IPS-20b (cell line): ENCODE results near the gene PIP5K1B.
"Not testable (repeated sequence)": the region's sequence is repeated elsewhere in the genome, so short reads cannot be mapped to it uniquely, and the experiment has no call there.

Source experiments
- H3K27ac ChIP-seq: one replicate; pipeline ENCODE4 v1.5.1; 2013; ENCODE audit warnings: low read length
- H3K27me3 ChIP-seq: 2 replicates; pipeline ENCODE4 v1.6.1; 2013; ENCODE audit warnings: mild to moderate bottlenecking, low read length, inconsistent platforms; ENCODE audit not compliant: insufficient read depth
- H3K36me3 ChIP-seq: 2 replicates; pipeline ENCODE4 v1.6.1; 2013; ENCODE audit warnings: low read depth, mild to moderate bottlenecking, inconsistent platforms, low read length, moderate library complexity; ENCODE audit not compliant: insufficient read depth
- H3K4me1 ChIP-seq: 2 replicates; pipeline ENCODE4 v1.6.1; 2013; ENCODE audit warnings: mild to moderate bottlenecking, control low read depth, inconsistent platforms, low read length, moderate library complexity; ENCODE audit not compliant: insufficient read depth
- H3K4me3 ChIP-seq: 2 replicates; pipeline ENCODE4 v1.5.1; 2013; ENCODE audit warnings: mild to moderate bottlenecking, low read length, inconsistent platforms
- H3K9ac ChIP-seq: 2 replicates; pipeline ENCODE4 v1.6.1; 2013; ENCODE audit warnings: low read depth, mild to moderate bottlenecking, inconsistent platforms, low read length, moderate library complexity
- H3K9me3 ChIP-seq: 2 replicates; pipeline ENCODE4 v1.6.1; 2013; ENCODE audit warnings: mild to moderate bottlenecking, low read depth, low read length, inconsistent platforms; ENCODE audit not compliant: insufficient read depth

The PIP5K1B gene

GRCh38 chr9:69035438-69036308, 330.6 kb downstream of the PIP5K1B start, which contains the start of gene FXN:
FXN (plus strand) TSS chr9:69035752; CDS start chr9:69035783, 31 bp downstream.
- Histone ChIP-seq H3K9me3 (no peaks in the 10 kb centered on the region), H3K9ac (peak within 1 kb of the TSS; percentile 82), H3K36me3 (no peaks in the 10 kb centered on the region), H3K27ac (no peak within 1 kb of the TSS), H3K4me3 (peak within 1 kb of the TSS; percentile 88), H3K4me1 (peaks cover 7% of the 10 kb centered on the region; the same call in 1 of the 2 replicates), H3K27me3 (no peaks in the 10 kb centered on the region)

DNA sequence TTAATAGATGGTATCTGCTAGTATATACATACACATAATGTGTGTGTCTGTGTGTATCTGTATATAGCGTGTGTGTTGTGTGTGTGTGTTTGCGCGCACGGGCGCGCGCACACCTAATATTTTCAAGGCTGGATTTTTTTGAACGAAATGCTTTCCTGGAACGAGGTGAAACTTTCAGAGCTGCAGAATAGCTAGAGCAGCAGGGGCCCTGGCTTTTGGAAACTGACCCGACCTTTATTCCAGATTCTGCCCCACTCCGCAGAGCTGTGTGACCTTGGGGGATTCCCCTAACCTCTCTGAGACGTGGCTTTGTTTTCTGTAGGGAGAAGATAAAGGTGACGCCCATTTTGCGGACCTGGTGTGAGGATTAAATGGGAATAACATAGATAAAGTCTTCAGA, 331.3 kb downstream of the PIP5K1B start:
- Histone ChIP-seq H3K9ac (peak overlapping the region; percentile 82), H3K27me3 (no peaks in the 10 kb centered on the region), H3K36me3 (no peaks in the 10 kb centered on the region), H3K27ac (no peak overlapping the region), H3K9me3 (no peaks in the 10 kb centered on the region), H3K4me3 (peak overlapping the region; percentile 88), H3K4me1 (peaks cover 7% of the 10 kb centered on the region; the same call in 1 of the 2 replicates)

- peak overlapping the region; percentile 82; the same call in 1 of the 2 replicates for H3K9ac ChIP-seq
- H3K9me3 ChIP-seq: no peaks in the 10 kb centered on the region
- peaks cover 7% of the 10 kb centered on the region; the same call in 1 of the 2 replicates for H3K4me1 ChIP-seq
- H3K4me3 ChIP-seq: peak overlapping the region; percentile 88
- no peaks in the 10 kb centered on the region for H3K36me3 ChIP-seq
- no peaks in the 10 kb centered on the region for H3K27me3 ChIP-seq
- no peak overlapping the region for H3K27ac ChIP-seq
Observed at GRCh38 chr9:69036799-69037198, 331.8 kb downstream of the PIP5K1B start.

- Histone ChIP-seq H3K36me3 (no peaks in the 10 kb centered on the region), H3K4me1 (peaks cover 15% of the 10 kb centered on the region), H3K27ac (no peak overlapping the region), H3K9me3 (no peaks in the 10 kb centered on the region), H3K27me3 (no peaks in the 10 kb centered on the region), H3K4me3 (no peak overlapping the region), H3K9ac (no peak overlapping the region)
Observed at GRCh38 chr9:69040646-69041045, 335.6 kb downstream of the PIP5K1B start.

DNA sequence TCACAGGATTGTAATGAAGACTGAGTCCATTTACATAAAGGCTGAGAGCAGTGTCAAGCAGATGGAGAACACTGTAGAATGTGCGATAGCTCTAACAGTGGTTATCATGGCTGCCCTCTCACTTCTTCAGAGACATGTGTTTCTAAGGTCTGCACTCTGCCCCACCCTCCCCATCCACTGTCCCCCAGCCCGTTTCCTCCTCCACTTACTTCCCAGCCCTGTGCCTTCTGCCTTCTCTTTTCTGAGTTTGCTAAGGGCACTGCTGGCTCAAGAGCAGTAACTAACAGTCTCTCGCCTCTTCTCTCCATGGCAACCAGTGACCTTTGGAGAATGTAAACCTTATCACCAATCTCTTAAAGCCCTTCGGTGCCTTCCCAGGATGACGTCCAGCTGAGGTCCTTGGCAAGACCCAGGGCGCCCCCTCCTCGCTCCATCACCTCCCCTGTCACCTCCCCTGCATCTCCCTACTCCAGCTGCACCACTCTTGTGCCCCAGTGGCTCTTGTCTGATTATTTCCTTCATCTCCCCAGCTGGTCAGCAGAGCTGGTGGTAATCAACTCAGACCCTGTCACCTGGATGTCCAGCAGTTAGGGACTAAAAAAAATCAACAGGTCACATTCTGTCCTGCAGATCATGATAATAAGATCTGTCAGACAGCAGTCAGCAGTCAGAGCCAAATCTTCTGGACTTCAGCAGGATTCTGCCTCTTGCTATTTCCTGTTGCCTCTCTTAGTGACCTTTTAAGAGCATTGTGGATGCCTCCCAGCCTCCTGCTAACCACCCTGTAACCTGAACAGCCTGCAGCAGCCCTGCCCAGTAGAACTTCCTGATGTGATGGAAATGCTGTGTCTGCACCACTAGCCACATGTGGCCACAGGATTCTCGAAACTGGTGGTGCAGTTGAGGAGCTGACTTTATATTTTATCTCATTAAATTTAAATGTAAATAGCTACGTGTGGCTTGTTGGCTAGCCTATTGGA, 339.5 kb downstream of the PIP5K1B start:
- H3K4me3 ChIP-seq: 0 out of 2 replicates have a peak overlapping the region, but pooled peaks have one; percentile 13
- H3K4me1 ChIP-seq: peaks cover 20% of the 10 kb centered on the region
- H3K9me3 ChIP-seq: no peaks in the 10 kb centered on the region
- H3K36me3 ChIP-seq: peaks cover 29% of the 10 kb centered on the region
- peak overlapping the region; percentile 10; the same call in 1 of the 2 replicates for H3K9ac ChIP-seq
- H3K27me3 ChIP-seq: no peaks in the 10 kb centered on the region
- no peak overlapping the region for H3K27ac ChIP-seq

DNA sequence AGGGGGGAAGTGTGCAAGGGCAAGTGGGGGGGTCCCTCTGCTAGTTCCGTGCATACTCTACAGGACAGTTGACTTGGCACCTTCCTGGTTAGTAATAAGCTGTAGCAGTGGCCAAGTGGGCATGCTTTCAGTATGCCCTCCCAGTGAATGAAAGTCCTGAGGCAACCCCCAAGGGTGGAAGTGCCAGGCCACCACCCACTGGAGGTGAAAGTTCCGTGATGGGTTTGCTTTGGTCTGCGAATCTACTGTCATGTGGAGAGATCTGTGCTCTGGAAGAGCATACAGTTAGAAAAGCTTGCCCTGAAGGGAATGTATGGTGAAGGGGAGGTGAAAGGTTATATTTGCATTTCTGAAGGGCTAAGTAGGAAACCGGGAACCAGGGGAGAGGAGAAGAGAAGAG, 340.8 kb downstream of the PIP5K1B start:
- no peak overlapping the region for H3K27ac ChIP-seq
- H3K27me3 ChIP-seq: no peaks in the 10 kb centered on the region
- H3K4me1 ChIP-seq: peaks cover 20% of the 10 kb centered on the region

GRCh38 chr9:69046723-69047122, 341.7 kb downstream of the PIP5K1B start:
- peaks cover 36% of the 10 kb centered on the region for H3K36me3 ChIP-seq

More for the DNA sequence above, 340.8 kb downstream of the PIP5K1B start:
- H3K9me3 ChIP-seq: no peaks in the 10 kb centered on the region
- H3K36me3 ChIP-seq: peaks cover 36% of the 10 kb centered on the region
- no peak overlapping the region for H3K4me3 ChIP-seq
- 0 out of 2 replicates have a peak overlapping the region, but pooled peaks have one; percentile 6 for H3K9ac ChIP-seq

GRCh38 chr9:69047371-69047770, 342.3 kb downstream of the PIP5K1B start:
- Histone ChIP-seq H3K27me3 (no peaks in the 10 kb centered on the region), H3K4me1 (peaks cover 20% of the 10 kb centered on the region), H3K36me3 (peaks cover 36% of the 10 kb centered on the region), H3K27ac (no peak overlapping the region), H3K4me3 (no peak overlapping the region), H3K9ac (no peak overlapping the region), H3K9me3 (no peaks in the 10 kb centered on the region)

More at GRCh38 chr9:69046723-69047122, 341.7 kb downstream of the PIP5K1B start:
- H3K27me3 ChIP-seq: no peaks in the 10 kb centered on the region
- H3K9me3 ChIP-seq: no peaks in the 10 kb centered on the region
- peaks cover 20% of the 10 kb centered on the region for H3K4me1 ChIP-seq
- H3K9ac ChIP-seq: no peak overlapping the region
- H3K27ac ChIP-seq: no peak overlapping the region
- no peak overlapping the region for H3K4me3 ChIP-seq

DNA sequence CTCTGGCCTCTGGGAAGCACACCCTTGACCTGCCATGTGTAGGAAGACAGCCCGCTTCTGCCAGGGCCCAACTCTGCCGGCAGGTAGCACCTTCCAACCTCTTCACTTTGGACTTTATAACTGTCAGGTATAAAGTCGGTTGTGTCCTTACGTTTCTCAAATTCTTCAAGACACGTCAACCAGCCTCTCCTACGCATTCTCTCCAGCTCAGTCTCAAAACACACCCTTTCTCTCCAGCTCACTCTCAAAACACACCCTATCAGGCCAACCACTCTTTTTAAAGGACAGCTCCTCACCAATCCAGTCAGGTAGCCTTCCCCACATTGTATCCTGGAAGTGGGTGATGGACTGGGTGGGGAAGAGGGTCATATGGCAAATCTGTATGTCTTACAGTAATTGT, 344.1 kb downstream of the PIP5K1B start:
- H3K36me3 ChIP-seq: peaks cover 42% of the 10 kb centered on the region
- no peak overlapping the region for H3K9ac ChIP-seq
- no peak overlapping the region for H3K4me3 ChIP-seq
- H3K27ac ChIP-seq: no peak overlapping the region
- H3K4me1 ChIP-seq: peaks cover 20% of the 10 kb centered on the region
- no peaks in the 10 kb centered on the region for H3K9me3 ChIP-seq
- no peaks in the 10 kb centered on the region for H3K27me3 ChIP-seq

DNA sequence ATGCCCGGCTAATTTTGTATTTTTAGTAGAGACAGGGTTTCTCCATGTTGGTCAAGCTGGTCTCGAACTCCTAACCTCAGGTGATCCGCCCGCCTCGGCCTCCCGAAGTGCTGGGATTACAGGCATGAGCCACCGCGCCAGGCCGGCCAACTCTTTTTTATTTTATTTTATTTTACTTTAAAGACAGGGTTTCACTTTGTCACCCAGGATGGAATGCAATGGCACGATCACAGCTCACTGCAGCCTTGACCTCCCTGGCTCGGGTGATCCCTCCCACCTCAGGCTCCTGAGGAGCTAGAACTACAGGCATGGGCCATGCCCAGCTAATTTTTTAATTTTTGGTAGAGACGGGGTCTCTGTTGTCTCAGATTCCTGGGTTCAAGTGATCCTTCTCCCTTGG, 345.9 kb downstream of the PIP5K1B start:
- H3K27ac ChIP-seq, H3K9me3 ChIP-seq, H3K27me3 ChIP-seq, H3K4me1 ChIP-seq, H3K4me3 ChIP-seq, H3K9ac ChIP-seq: not testable (repeated sequence)
- H3K36me3 ChIP-seq: peaks cover 52% of the 10 kb centered on the region

GRCh38 chr9:69054989-69055388, 349.9 kb downstream of the PIP5K1B start:
- H3K4me1 ChIP-seq: no peaks in the 10 kb centered on the region
- no peak overlapping the region for H3K9ac ChIP-seq
- H3K27ac ChIP-seq: no peak overlapping the region
- no peaks in the 10 kb centered on the region for H3K27me3 ChIP-seq
- no peak overlapping the region for H3K4me3 ChIP-seq
- no peaks in the 10 kb centered on the region for H3K9me3 ChIP-seq
- H3K36me3 ChIP-seq: peaks cover 41% of the 10 kb centered on the region
